GM12878 (cell line): ENCODE measurements around the gene BCLAF1. TPM values are rescaled to one million over a fixed set of nuclear protein-coding genes. Genes with fewer than 3 reads are reported as not detected.

Experiments
- ATAC-seq: fragments of 200-7000 bp; cut with Tn5 transposase; 3 replicates; pipeline ENCODE4 v1.9.1; 2020; ENCODE audit warnings: mild to moderate bottlenecking, moderate library complexity
- BruUV-seq: library from RNA; stranded (reverse); fragments of 400-500 nt; replicated peaks from 2 replicates; lab custom pipeline; 2021; lab: Mats Ljungman, UMichigan
- CTCF ChIA-PET: fragments of 300-600 bp; sonication (Branson Sonifier 250); formaldehyde crosslinking; extraction: SDS; loops from one replicate; lab custom pipeline; 2021; ENCODE audit warnings: inconsistent platforms; lab: Yijun Ruan, JAX
- POLR2A ChIA-PET: fragments of 350-600 bp; formaldehyde crosslinking; extraction: SDS; loops from one replicate; lab custom pipeline; 2021; ENCODE audit warnings: inconsistent platforms; lab: Charles Lee
- RAD21 ChIA-PET: fragments of 300-600 bp; sonication (Branson Sonifier 250); formaldehyde crosslinking; loops from one replicate; lab custom pipeline; 2023; ENCODE audit warnings: antibody characterized with exemption; ENCODE audit not compliant: unreplicated experiment; lab: Charles Lee
- SMC1A ChIA-PET: fragments of 300-600 bp; sonication (Branson Sonifier 250); formaldehyde crosslinking; loops from one replicate; lab custom pipeline; 2023; ENCODE audit not compliant: unreplicated experiment, uncharacterized antibody; lab: Charles Lee
- DNase-seq: peaks from one replicate; pipeline ENCODE4 v3.0.0-alpha.2; 2011; ENCODE audit warnings: low read depth, low spot score
- FAIRE-seq: peaks from 3 replicates; lab custom pipeline; 2011; peaks lifted over from hg19 to GRCh38; lab: Jason Lieb, UNC
- H2AFZ ChIP-seq: 2 replicates; pipeline ENCODE4 v1.6.0; 2011; ENCODE audit warnings: low read depth, low read length, control low read depth; ENCODE audit not compliant: control insufficient read depth
- H3K27ac ChIP-seq: 2 replicates; pipeline ENCODE4 v1.5.1; 2011; ENCODE audit warnings: control low read depth; ENCODE audit not compliant: control insufficient read depth, insufficient read depth
- H3K27me3 ChIP-seq, 2 experiments: replicated peaks in 1 of 2; 2 replicates each; pipeline versions ENCODE4 v1.6.0 to v1.6.1; 2011; ENCODE audit warnings: low read length in 1 of 2; ENCODE audit not compliant: control insufficient read depth in 2 of 2, insufficient read depth in 2 of 2
- H3K36me3 ChIP-seq, 2 experiments: 2 replicates each; pipeline ENCODE4 v1.5.1; 2011; ENCODE audit warnings: low read length in 1 of 2; ENCODE audit not compliant: control insufficient read depth in 2 of 2, insufficient read depth in 2 of 2
- H3K4me1 ChIP-seq: 2 replicates; pipeline ENCODE4 v1.6.1; 2011; ENCODE audit warnings: mild to moderate bottlenecking, low read length, moderate library complexity, mixed read lengths; ENCODE audit not compliant: control insufficient read depth, insufficient read depth
- H3K4me2 ChIP-seq: 2 replicates; pipeline ENCODE4 v1.6.0; 2011; ENCODE audit warnings: control low read depth; ENCODE audit not compliant: control insufficient read depth, insufficient read depth
- H3K4me3 ChIP-seq: fragments of 200-600 bp; sonication (generic); 2 replicates; pipeline ENCODE4 v1.5.1; 2016
- H3K79me2 ChIP-seq: 2 replicates; pipeline ENCODE4 v1.6.0; 2011; ENCODE audit warnings: low read length; ENCODE audit not compliant: control insufficient read depth, insufficient read depth
- H3K9ac ChIP-seq: 2 replicates; pipeline ENCODE4 v1.8.0; 2011; ENCODE audit warnings: low read length, control low read depth, mixed read lengths; ENCODE audit not compliant: control insufficient read depth, insufficient read depth
- H3K9me3 ChIP-seq: replicated peaks from 3 replicates; pipeline ENCODE4 v1.5.1; 2011; ENCODE audit warnings: mild to moderate bottlenecking, low read length; ENCODE audit not compliant: control insufficient read depth, insufficient read depth
- H4K20me1 ChIP-seq: 2 replicates; pipeline ENCODE4 v1.6.0; 2011; ENCODE audit not compliant: control insufficient read depth, insufficient read depth
- CREM ChIP-seq: IDR thresholded peaks from 2 replicates; pipeline ENCODE4 v1.6.1; 2014; ENCODE audit warnings: antibody characterized with exemption, low read depth
- E2F8 ChIP-seq: fragments of 450-650 bp; IDR thresholded peaks from 2 replicates; pipeline ENCODE4 v1.6.1; 2018; ENCODE audit warnings: mild to moderate bottlenecking, low read depth, moderate library complexity; ENCODE audit not compliant: partially characterized antibody
- JUNB ChIP-seq: IDR thresholded peaks from 2 replicates; pipeline ENCODE4 v1.6.1; 2016; ENCODE audit warnings: antibody characterized with exemption, mild to moderate bottlenecking
- LARP7 ChIP-seq: fragments of 450-650 bp; IDR thresholded peaks from 2 replicates; pipeline ENCODE4 v1.6.1; 2017; ENCODE audit warnings: mild to moderate bottlenecking
- NRF1 ChIP-seq: conservative IDR thresholded peaks from 2 replicates; pipeline ENCODE4 v1.6.1; 2011; ENCODE audit warnings: mild to moderate bottlenecking, low read depth, low read length, improper control_type of control experiment
- PBX3 ChIP-seq: IDR thresholded peaks from 2 replicates; pipeline ENCODE4 v1.6.1; 2011; ENCODE audit warnings: mild to moderate bottlenecking, low read depth, low read length, moderate library complexity; ENCODE audit not compliant: insufficient replicate concordance
- RELB ChIP-seq: fragments of 450-650 bp; IDR thresholded peaks from 2 replicates; pipeline ENCODE4 v1.6.1; 2017; ENCODE audit warnings: low read depth, mild to moderate bottlenecking, moderate library complexity
- REST ChIP-seq: IDR thresholded peaks from 2 replicates; pipeline ENCODE4 v1.6.1; 2012; ENCODE audit warnings: mild to moderate bottlenecking, low read depth, low read length
- SMARCA5 ChIP-seq: fragments of 450-650 bp; IDR thresholded peaks from 2 replicates; pipeline ENCODE4 v1.6.1; 2017; ENCODE audit warnings: mild to moderate bottlenecking
- ZNF207 ChIP-seq: fragments of 450-650 bp; IDR thresholded peaks from 2 replicates; pipeline ENCODE4 v1.6.1; 2014; ENCODE audit warnings: antibody characterized with exemption, mild to moderate bottlenecking, borderline replicate concordance
- ZNF217 ChIP-seq: fragments of 450-650 bp; IDR thresholded peaks from 2 replicates; pipeline ENCODE4 v1.6.1; 2017; ENCODE audit warnings: antibody characterized with exemption, mild to moderate bottlenecking
- WGBS: methylation state at CpG from one replicate; pipeline ENCODE4 v1.1.6; 2016; ENCODE audit warnings: low lambda C conversion rate; ENCODE audit not compliant: insufficient replicate concordance, insufficient coverage; ENCODE audit errors: missing lambda C conversion rate; 5-methylcytosine and 5-hydroxymethylcytosine counted together
- in situ Hi-C: fragments of 300-500 bp; cut with MboI; formaldehyde crosslinking; loops from 9 replicates; pipeline ENCODE4 v1.14.3; 2018; ENCODE audit warnings: mixed read lengths
- intact Hi-C: fragments of 100-400 bp; cut with micrococcal nuclease; formaldehyde crosslinking; loops from one replicate; pipeline ENCODE4 v1.14.2; 2022; ENCODE audit not compliant: unreplicated experiment
- polyA plus RNA-seq, 11 experiments: library from polyadenylated mRNA; depleted of rRNA in 4 of 11; unstranded in 6 of 11; stranded (reverse) in 5 of 11; fragments of >200 nt; fragmentation: Nextera tagmentation in 4 of 11; fragmentation: Illumina TruSeq in 1 of 11; extraction: Ambion mirVana in 4 of 11; extraction: Trizol in 1 of 11; gene quantifications; 1 replicate in 1 of 11; 2 replicates in 10 of 11; pipeline versions ENCODE4 v1.2.1 to v1.2.3, GENCODE V29; 2011 to 2016; ENCODE audit warnings: inconsistent platforms in 2 of 11, missing spikeins in 2 of 11, low read depth in 1 of 11
- total RNA-seq, 4 experiments: library from RNA; depleted of rRNA in 3 of 4; stranded (reverse); fragments of >200 nt in 3 of 4; fragmentation: Illumina TruSeq in 1 of 4; extraction: Trizol in 1 of 4; gene quantifications; 2 replicates each; pipeline versions ENCODE4 v1.2.1 to v1.2.3, GENCODE V29; 2013 to 2021

The BCLAF1 gene
- total and polyA plus RNA-seq, 10 of the 15 experiments (the other 5 are each of a cell fraction or from before 2014, with no cell fraction given): 56.0 to 223 (median 114) TPM

- no peak for TF ChIP-seq REST
Measured at GRCh38 chr6:136306466-136306865, 16.8 kb upstream of the BCLAF1 start (continued).

GRCh38 chr6:136304410-136304809, 14.8 kb upstream of the BCLAF1 start:
- no TSS peak for BruUV-seq
- no peak overlapping the region for H3K27ac ChIP-seq
- ATAC-seq (no peak), FAIRE-seq (no peak), DNase-seq (no peak)
- no peak overlapping the region for H3K4me3 ChIP-seq
- no peaks in the 10 kb centered on the region for H3K4me1 ChIP-seq
- no peaks in the 10 kb centered on the region; a peak in 2 of 4 replicates for H3K27me3 ChIP-seq
- H3K9me3 ChIP-seq: no peaks in the 10 kb centered on the region
- TF ChIP-seq CREM: no peak
- no peak for TF ChIP-seq JUNB
- no peak for TF ChIP-seq SMARCA5
- TF ChIP-seq ZNF207: no peak
- no peak for TF ChIP-seq ZNF217
- no peak for TF ChIP-seq RELB
- TF ChIP-seq NRF1: no peak
- TF ChIP-seq E2F8: no peak
- TF ChIP-seq LARP7: no peak
- TF ChIP-seq PBX3: no peak
- no peaks in the 10 kb centered on the region for H3K79me2 ChIP-seq
- H2AFZ ChIP-seq: no peak overlapping the region
- no peak overlapping the region for H3K4me2 ChIP-seq
- RAD21 ChIA-PET: no interaction called here
- in situ Hi-C loops: no loop called here
- H4K20me1 ChIP-seq: no peaks in the 10 kb centered on the region
- POLR2A ChIA-PET: interaction anchor here (0.6 kb wide), 1 partner anchor 398 kb away, joined by 3 read pairs; no protein-coding TSS in a partner anchor
- SMC1A ChIA-PET: no interaction called here
- no peak overlapping the region for H3K9ac ChIP-seq
- H3K36me3 ChIP-seq: no peaks in the 10 kb centered on the region
- intact Hi-C loops: no loop called here
- CTCF ChIA-PET: interaction anchor here (1.0 to 2.3 kb wide), 2 partner anchors 14 to 78 kb away, joined by 3 to 9 read pairs; no protein-coding TSS in a partner anchor
- WGBS: 46% methylated on average over 4 of the region's 4 CpGs
